DND-41 (cell line): Measurements from ENCODE around the gene KIAA1958.

Source experiments
- EZH2 ChIP-seq: IDR thresholded peaks from 3 replicates; pipeline ENCODE4 v1.6.1; 2012; ENCODE audit warnings: borderline replicate concordance, low read depth, mild to moderate bottlenecking, moderate library complexity, low read length, inconsistent platforms; ENCODE audit not compliant: severe bottlenecking
- TF ChIP-seq, protein P1 (sequence below): IDR thresholded peaks from 2 replicates; pipeline ENCODE4 v1.5.1; 2012; ENCODE audit warnings: borderline replicate concordance, low read length, moderate library complexity, mild to moderate bottlenecking; ENCODE audit not compliant: poor library complexity, severe bottlenecking; ENCODE audit errors: extremely low read depth

DNA sequence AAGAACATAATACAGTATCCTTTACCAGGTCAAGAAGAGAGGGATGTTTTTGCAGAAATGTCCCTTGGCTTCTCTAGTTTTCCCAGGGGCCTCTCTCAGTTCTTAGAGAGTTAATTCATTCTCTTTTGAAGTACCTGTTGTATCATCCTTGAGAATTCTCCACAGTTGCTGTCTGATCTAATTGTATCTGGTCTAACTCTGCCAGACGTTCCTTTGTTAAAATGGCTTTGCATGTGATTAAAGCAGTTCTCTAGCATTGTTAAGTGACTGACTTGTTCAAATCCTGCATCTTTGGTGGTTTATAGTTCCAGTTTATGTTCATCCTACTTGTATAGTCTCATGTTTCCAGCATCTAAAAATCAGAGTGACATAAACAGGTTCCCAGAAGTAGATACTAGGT is 65.0 kb downstream of the KIAA1958 start:
- TF ChIP-seq, protein P1, sequence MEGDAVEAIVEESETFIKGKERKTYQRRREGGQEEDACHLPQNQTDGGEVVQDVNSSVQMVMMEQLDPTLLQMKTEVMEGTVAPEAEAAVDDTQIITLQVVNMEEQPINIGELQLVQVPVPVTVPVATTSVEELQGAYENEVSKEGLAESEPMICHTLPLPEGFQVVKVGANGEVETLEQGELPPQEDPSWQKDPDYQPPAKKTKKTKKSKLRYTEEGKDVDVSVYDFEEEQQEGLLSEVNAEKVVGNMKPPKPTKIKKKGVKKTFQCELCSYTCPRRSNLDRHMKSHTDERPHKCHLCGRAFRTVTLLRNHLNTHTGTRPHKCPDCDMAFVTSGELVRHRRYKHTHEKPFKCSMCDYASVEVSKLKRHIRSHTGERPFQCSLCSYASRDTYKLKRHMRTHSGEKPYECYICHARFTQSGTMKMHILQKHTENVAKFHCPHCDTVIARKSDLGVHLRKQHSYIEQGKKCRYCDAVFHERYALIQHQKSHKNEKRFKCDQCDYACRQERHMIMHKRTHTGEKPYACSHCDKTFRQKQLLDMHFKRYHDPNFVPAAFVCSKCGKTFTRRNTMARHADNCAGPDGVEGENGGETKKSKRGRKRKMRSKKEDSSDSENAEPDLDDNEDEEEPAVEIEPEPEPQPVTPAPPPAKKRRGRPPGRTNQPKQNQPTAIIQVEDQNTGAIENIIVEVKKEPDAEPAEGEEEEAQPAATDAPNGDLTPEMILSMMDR = no peak
- no peak for TF ChIP-seq EZH2
